Measurements from ENCODE around the gene FAM120B. TPM values are rescaled to one million over a fixed set of nuclear protein-coding genes. Genes with fewer than 3 reads are reported as not detected.

Gene FAM120B
- total and polyA plus RNA-seq, 2 experiments from 2014 or later, result 17.1 to 29.1 TPM

DNA sequence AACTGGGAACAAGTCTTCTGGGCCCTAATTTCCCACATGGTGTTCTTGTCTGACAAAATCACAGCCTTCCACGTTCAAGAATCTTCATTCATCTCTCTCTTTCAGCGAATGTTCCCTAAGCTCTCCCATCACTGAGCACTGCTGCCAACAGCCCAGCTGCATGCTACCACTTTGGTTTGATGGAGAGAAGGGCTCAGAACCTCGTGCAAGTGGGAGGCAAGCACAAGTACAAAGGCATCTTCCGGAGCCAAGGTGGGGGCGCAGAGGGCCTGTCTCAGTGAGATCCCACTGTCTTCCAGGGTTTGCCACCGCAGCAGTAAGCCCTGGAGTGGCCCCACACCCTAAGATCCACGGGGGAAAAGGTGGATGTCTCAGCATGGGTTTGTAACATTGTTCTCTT lies 32.9 kb upstream of the FAM120B start:
- Histone ChIP-seq H3K27ac (no peak overlapping the region), H2AFZ (no peak overlapping the region), H3F3A (ENCODE audit: insufficient read depth) (no peaks in the 10 kb centered on the region), H3K4me1 (ENCODE audit: insufficient read depth) (no peaks in the 10 kb centered on the region), H3K9ac (no peak overlapping the region), H4K20me1 (ENCODE audit: insufficient read depth) (no peaks in the 10 kb centered on the region), H3K27me3 (replicated peaks; ENCODE audit: insufficient read depth) (peaks cover 12% of the 10 kb centered on the region), H3K9me2 (ENCODE audit: insufficient read depth) (no peaks in the 10 kb centered on the region), H3K9me3 (ENCODE audit: low read depth) (no peaks in the 10 kb centered on the region), H3K36me3 (ENCODE audit: low read depth) (no peaks in the 10 kb centered on the region), H3K4me3 (no peak overlapping the region), H3K79me2 (ENCODE audit: insufficient read depth) (no peaks in the 10 kb centered on the region), H3K4me2 (ENCODE audit: unreplicated experiment) (no peak overlapping the region)
- DNase-seq, result no peak
- in situ Hi-C loops (cut with MboI), result no loop called here
- WGBS, 2 experiments (ENCODE audit: low coverage in 1 of 2, low lambda C conversion rate in 2 of 2, missing lambda C conversion rate in 2 of 2), result 39 to 49% methylated on average over 7 of the region's 7 CpGs
- TF ChIP-seq EZH2phosphoT487 (IDR thresholded peaks at IDR 0.05; ENCODE audit: insufficient read depth, low read depth) (no peak), EZH2 (IDR thresholded peaks at IDR 0.05; ENCODE audit: insufficient read depth, poor library complexity, severe bottlenecking) (no peak)

DNA sequence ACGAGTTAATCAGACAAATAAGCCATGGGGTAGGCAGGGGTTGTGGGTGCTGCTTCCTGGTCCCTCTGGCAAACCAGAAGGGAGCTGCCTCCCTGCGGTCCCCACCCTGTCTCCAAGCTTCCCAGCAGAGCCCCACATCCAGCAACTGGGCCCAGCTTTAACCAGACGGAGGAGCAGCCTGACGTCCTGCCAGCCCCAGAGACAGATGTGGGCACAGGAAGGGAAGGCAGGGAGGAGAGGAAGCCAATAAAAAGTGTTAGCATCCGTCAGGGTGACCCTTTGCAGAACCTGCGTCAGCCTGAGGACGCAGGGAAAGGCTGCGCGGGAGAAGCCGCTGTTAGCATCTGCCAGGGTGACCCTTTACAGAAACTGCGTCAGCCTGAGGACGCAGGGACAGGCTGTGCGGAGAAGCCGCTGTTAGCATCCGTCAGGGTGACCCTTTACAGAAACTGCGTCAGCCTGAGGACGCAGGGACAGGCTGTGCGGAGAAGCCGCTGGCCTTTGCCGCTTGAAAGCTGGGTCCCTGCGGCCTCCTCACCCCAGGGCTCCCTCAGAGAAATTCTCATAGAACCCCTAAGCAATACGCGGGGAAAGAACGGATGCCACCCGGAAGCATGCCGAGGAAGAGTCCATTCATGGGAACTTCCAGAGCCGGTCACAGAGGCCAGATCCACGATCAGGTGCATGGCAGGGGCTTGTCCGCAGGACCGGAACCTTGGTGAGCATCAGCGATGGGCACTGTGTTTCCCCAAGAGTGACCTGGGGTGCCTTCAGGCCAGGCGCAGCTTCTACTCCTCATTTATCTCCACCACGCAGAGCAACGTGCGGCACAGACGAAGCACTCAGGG lies 31.6 kb upstream of the FAM120B start:
- H3K4me2 ChIP-seq (ENCODE audit: unreplicated experiment), result no peak overlapping the region

DNA sequence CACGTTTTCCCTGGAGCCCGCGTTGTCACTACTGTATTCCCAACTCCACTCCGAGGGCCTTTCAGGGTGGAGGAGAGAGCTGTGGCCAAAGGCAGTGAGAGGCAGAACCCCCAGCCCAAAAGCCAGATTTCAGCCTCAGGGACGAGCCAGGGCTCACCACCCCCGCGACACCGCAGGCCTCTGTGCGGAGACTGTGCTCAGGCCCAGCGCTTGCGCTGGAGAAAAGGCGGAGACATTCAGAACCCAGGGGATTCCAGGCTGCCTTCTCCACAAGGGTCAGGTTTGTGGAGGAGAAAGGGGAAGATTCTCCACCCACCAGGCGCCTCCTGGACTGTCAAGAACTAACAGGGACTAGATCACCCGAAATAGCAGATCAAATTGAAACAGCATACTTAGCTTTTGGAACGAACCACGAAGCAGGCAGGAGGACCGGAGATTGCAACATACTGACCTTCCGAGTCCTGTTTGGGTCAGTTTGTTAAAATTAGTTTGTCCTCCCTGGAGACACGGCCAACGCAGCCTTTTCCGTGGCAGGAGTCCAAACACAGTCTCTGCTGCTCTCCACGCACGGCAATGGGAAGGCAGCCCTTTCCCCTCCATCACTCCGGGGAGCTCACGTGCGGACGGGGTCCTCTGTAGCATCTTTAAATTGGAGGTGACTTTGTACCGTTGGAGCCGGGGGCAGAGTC lies 30.0 kb upstream of the FAM120B start:
- in situ Hi-C loops (cut with MboI), result no loop called here
- Histone ChIP-seq H3K4me2 (ENCODE audit: unreplicated experiment) (no peak overlapping the region), H3K9me3 (ENCODE audit: low read depth) (no peaks in the 10 kb centered on the region), H3K4me1 (ENCODE audit: insufficient read depth) (0 out of 2 replicates have a peak, but pooled peaks cover 3% of the 10 kb centered on the region), H3K4me3 (no peak overlapping the region), H3F3A (ENCODE audit: insufficient read depth) (no peaks in the 10 kb centered on the region), H3K79me2 (ENCODE audit: insufficient read depth) (no peaks in the 10 kb centered on the region), H3K9ac (no peak overlapping the region), H2AFZ (no peak overlapping the region), H3K27ac (no peak overlapping the region), H4K20me1 (ENCODE audit: insufficient read depth) (no peaks in the 10 kb centered on the region), H3K36me3 (ENCODE audit: low read depth) (no peaks in the 10 kb centered on the region), H3K9me2 (ENCODE audit: insufficient read depth) (no peaks in the 10 kb centered on the region), H3K27me3 (replicated peaks; ENCODE audit: insufficient read depth) (peaks cover 12% of the 10 kb centered on the region)
- WGBS, 2 experiments (ENCODE audit: low coverage in 1 of 2, low lambda C conversion rate in 2 of 2, missing lambda C conversion rate in 2 of 2), result 75 to 77% methylated on average over 29 of the region's 29 CpGs
- DNase-seq, result no peak
- no peak for TF ChIP-seq EZH2 (IDR thresholded peaks at IDR 0.05; ENCODE audit: insufficient read depth, poor library complexity, severe bottlenecking)
- TF ChIP-seq EZH2phosphoT487 (IDR thresholded peaks at IDR 0.05; ENCODE audit: insufficient read depth, low read depth), result no peak

More for the DNA sequence above, 31.6 kb upstream of the FAM120B start:
- TF ChIP-seq EZH2 (IDR thresholded peaks at IDR 0.05; ENCODE audit: insufficient read depth, poor library complexity, severe bottlenecking) (no peak), EZH2phosphoT487 (IDR thresholded peaks at IDR 0.05; ENCODE audit: insufficient read depth, low read depth) (no peak)
- H3K9me2 ChIP-seq (ENCODE audit: insufficient read depth), result no peaks in the 10 kb centered on the region
- H3K27ac ChIP-seq, result no peak overlapping the region
- H3F3A ChIP-seq (ENCODE audit: insufficient read depth), result no peaks in the 10 kb centered on the region
- WGBS, 2 experiments (ENCODE audit: low coverage in 1 of 2, low lambda C conversion rate in 2 of 2, missing lambda C conversion rate in 2 of 2), result 66 to 72% methylated on average over 36 of the region's 36 CpGs
- in situ Hi-C loops (cut with MboI), result no loop called here
- no peak overlapping the region for H3K9ac ChIP-seq
- H2AFZ ChIP-seq, result no peak overlapping the region
- no peaks in the 10 kb centered on the region for H3K79me2 ChIP-seq (ENCODE audit: insufficient read depth)
- H4K20me1 ChIP-seq (ENCODE audit: insufficient read depth), result no peaks in the 10 kb centered on the region
- H3K9me3 ChIP-seq (ENCODE audit: low read depth), result no peaks in the 10 kb centered on the region
- 0 out of 2 replicates have a peak, but pooled peaks cover under 1% of the 10 kb centered on the region for H3K4me1 ChIP-seq (ENCODE audit: insufficient read depth)
- H3K27me3 ChIP-seq (replicated peaks; ENCODE audit: insufficient read depth), result peaks cover 12% of the 10 kb centered on the region
- no peak overlapping the region for H3K4me3 ChIP-seq
- no peak for DNase-seq
- no peaks in the 10 kb centered on the region for H3K36me3 ChIP-seq (ENCODE audit: low read depth)

DNA sequence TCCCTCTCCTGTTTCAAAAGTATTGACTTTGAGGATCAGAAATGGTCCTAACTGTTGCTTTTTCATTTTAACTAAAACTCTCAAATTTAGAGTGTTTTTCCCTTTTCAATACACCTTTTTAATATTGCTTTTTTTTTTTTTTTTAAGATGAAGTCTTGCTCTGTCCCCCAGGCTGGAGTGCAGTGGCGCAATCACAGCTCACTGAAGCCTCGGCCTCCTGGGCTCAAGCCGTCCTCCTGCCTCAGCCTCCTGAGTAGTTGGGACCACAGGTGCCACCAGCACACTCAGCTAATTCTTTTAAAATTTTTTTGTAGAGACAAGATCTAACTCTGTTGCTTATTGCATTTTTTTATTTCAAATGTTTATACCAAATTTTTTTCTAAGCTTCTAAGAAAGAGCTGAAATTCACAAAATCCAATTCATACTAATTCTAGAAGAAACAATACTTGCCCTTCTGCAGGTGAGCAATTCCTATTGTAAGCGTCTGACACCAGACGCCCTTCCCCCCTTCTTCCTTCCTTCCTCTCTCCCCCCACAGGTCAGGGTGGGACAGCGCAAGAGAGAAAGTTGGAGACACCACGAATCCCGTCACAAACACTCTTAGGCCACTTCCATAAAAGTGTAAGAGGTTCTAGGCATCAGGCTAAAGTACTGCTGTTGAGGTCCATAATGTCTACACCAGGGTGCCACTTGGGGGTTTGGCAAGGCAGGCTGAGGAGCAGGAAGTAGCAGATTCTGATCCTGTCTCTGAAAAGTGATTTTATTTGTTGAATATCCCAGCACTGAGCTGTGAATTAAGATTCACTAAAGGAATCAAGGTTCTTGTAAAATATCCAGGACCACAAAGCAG lies 28.4 kb upstream of the FAM120B start:
- Histone ChIP-seq H3K4me1 (ENCODE audit: insufficient read depth) (0 out of 2 replicates have a peak, but pooled peaks cover 3% of the 10 kb centered on the region), H2AFZ (no peak overlapping the region), H3K4me3 (no peak overlapping the region), H4K20me1 (ENCODE audit: insufficient read depth) (no peaks in the 10 kb centered on the region), H3K36me3 (ENCODE audit: low read depth) (no peaks in the 10 kb centered on the region), H3K4me2 (ENCODE audit: unreplicated experiment) (no peak overlapping the region), H3K9ac (no peak overlapping the region), H3K27ac (no peak overlapping the region), H3K27me3 (replicated peaks; ENCODE audit: insufficient read depth) (peaks cover 12% of the 10 kb centered on the region), H3K79me2 (ENCODE audit: insufficient read depth) (no peaks in the 10 kb centered on the region), H3K9me3 (ENCODE audit: low read depth) (no peaks in the 10 kb centered on the region), H3K9me2 (ENCODE audit: insufficient read depth) (no peaks in the 10 kb centered on the region), H3F3A (ENCODE audit: insufficient read depth) (no peaks in the 10 kb centered on the region)
- no peak for DNase-seq
- no peak for TF ChIP-seq EZH2phosphoT487 (IDR thresholded peaks at IDR 0.05; ENCODE audit: insufficient read depth, low read depth)
- in situ Hi-C loops (cut with MboI), result no loop called here
- WGBS, 2 experiments (ENCODE audit: low coverage in 1 of 2, low lambda C conversion rate in 2 of 2, missing lambda C conversion rate in 2 of 2), result 80 to 87% methylated on average over 8 of the region's 8 CpGs
